Activated CD8-positive, alpha-beta memory T cell treated with anti-CD3 and anti-CD28 coated beads for 4 hours (primary cell): Measurements from ENCODE around the gene SCRN2.

ENCODE experiments used
- DNase-seq, 2 donors: peaks; one replicate each; pipeline ENCODE4 v3.0.0-alpha.2; 2020; ENCODE audit warnings: low read depth in 2 of 2

The SCRN2 gene

GRCh38 chr17:47821031-47821423 is 20.0 kb downstream of the SCRN2 start:
- no peak for DNase-seq

- no peak for DNase-seq
Observed at GRCh38 chr17:47820033-47820789, 20.9 kb downstream of the SCRN2 start.

- DNase-seq = no peak
Observed at GRCh38 chr17:47819475-47819874, 21.6 kb downstream of the SCRN2 start.

GRCh38 chr17:47818002-47818695 is 22.9 kb downstream of the SCRN2 start:
- DNase-seq = no peak

GRCh38 chr17:47816947-47817346 is 24.1 kb downstream of the SCRN2 start:
- DNase-seq = no peak

- no peak for DNase-seq
Observed at GRCh38 chr17:47816111-47816735, 24.9 kb downstream of the SCRN2 start.

- no peak for DNase-seq
Observed at GRCh38 chr17:47815106-47815918, 25.8 kb downstream of the SCRN2 start.

GRCh38 chr17:47813512-47814031 is 27.5 kb downstream of the SCRN2 start:
- DNase-seq = no peak

GRCh38 chr17:47813077-47813476 is 28.0 kb downstream of the SCRN2 start:
- DNase-seq = no peak

- DNase-seq = no peak
Observed at GRCh38 chr17:47812146-47812920, 28.7 kb downstream of the SCRN2 start.

- no peak for DNase-seq
Observed at GRCh38 chr17:47811709-47812108, 29.4 kb downstream of the SCRN2 start.

- no peak for DNase-seq
Observed at GRCh38 chr17:47810901-47811635, 30.0 kb downstream of the SCRN2 start.

- peak in 1 of 2 donors; percentile 14 for DNase-seq
Observed at GRCh38 chr17:47810200-47810821, 30.8 kb downstream of the SCRN2 start.

GRCh38 chr17:47808830-47809480 is 32.1 kb downstream of the SCRN2 start:
- DNase-seq = no peak

GRCh38 chr17:47808036-47808829 is 32.8 kb downstream of the SCRN2 start:
- no peak for DNase-seq

- DNase-seq = no peak
Observed at GRCh38 chr17:47807421-47807820, 33.7 kb downstream of the SCRN2 start.

GRCh38 chr17:47806913-47807255 is 34.2 kb downstream of the SCRN2 start:
- DNase-seq = no peak
